ENCODE results near the gene PPP1R16B.
"Not testable (repeated sequence)": the region's sequence is repeated elsewhere in the genome, so short reads cannot be mapped to it uniquely, and the experiment has no call there.

Gene PPP1R16B

DNA sequence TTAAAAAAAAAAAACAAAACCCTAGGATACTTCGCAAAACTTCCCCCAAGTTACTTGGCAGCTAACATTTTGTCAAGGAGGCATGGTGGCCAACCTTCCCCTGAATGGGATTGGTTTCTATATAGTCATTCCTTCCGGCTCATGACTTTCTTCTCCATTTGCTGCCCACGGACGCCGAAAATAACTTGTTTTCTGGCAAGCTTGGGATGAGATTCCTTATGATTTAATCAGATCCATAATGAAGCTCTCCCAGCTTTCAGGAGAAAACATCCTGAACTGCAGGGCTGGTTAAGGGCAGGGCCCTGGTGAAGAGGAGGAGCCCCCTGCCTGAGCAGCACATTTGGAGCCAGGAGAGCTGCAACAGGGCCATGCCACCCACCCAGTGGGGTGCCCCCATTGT, 49.9 kb downstream of the PPP1R16B start:
- DNase-seq = no peak

DNA sequence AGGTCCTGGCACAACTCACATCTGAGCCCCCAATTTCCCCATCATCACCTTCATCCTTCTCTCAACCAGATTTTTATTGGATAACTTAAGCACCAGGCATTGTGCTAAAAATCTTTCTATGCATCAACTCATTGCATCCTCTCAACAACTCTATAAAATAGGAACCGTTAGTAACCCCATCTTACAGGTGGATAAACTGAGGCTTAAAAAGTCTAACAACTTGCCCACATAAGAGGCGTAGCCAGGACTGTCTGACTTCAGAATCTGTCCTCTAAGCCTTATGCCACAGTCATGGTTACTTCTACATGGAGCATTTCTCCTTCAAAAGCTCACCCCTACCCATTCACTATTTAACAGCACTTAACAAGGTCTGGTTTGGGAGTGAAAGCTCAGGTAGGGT, 51.1 kb downstream of the PPP1R16B start:
- no peak for DNase-seq

DNA sequence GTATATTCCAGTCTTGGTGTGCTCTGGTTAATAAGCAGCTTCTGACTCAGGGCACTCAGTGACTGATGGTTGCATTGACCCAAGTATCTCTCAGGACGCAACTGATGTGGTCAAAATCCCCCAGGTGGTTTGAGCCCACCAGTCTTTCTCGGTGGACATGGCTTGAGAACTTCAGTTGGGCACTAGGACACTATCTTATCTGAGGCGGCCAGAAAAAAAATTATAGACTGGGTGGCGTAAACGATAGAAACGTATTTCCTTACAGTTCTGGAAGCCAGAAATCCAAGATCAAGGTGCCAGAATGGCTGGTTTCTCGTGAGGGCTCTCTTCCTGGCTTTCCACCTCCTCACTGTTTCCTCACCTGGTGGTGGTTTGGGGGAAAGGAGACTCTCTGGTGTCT, 52.2 kb downstream of the PPP1R16B start:
- DNase-seq = no peak

DNA sequence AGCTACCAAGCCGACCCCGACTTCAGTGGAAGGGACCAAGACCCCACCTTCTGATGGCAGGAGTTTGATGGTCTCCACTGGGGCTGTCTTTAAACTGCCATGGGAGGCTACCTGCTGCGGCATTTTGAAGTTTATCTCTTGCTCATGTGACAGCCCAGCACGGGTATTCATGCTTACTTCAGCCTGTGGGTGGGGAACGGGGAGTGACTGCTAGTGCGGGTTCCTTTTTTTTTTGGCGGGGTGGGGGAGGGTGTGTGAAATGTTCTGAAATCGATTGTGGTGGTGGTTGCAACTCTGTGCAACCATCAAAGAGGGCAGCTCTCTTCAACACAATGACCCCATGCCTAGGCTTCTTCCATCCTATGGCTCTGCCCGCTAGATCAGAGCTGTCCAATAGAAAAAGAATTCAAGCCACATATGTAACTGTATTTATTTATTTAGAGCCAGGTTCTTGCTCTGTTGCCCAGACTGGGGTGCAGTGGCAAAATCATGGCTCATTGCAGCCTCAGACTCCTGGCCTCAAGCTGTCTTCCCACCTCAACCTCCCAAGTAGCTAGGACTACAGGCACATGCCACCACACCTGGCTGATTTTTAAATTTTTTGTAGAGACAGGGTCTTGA, 53.7 kb downstream of the PPP1R16B start:
- peak; percentile 50 for DNase-seq

DNA sequence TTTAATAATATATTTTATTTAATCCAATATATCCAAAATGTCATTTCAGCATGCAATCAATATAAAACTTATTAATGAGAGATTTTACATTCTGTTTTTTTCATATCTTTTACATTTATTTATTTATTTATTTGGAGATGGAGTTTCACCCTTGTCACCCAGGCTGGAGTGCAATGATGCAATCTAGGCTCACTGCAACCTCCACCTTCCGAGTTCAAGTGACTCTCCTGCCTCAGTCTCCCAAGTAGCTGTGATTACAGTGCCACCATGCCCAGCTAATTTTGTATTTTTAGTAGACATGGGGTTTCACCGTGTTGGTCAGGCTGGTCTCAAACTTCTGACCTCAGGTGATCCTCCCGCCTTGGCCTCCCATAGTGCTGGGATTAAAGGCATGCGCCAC, 54.4 kb downstream of the PPP1R16B start:
- DNase-seq = not testable (repeated sequence)

DNA sequence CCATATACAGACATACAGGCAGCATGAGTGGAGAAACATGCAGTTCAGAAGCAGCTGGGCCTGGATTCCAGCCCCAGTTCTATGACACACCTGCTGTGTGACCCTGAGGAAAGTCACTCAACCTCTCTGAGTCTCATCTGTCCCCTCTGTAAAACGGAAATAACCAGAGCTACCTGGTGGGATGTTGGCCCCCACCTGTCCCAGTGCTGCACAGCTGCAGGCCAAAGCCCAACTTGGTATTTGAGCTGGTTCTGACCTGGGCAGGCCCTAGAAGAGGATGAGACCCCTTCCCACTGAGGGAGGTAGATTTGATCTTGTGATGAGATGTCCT, 55.5 kb downstream of the PPP1R16B start:
- no peak for DNase-seq

DNA sequence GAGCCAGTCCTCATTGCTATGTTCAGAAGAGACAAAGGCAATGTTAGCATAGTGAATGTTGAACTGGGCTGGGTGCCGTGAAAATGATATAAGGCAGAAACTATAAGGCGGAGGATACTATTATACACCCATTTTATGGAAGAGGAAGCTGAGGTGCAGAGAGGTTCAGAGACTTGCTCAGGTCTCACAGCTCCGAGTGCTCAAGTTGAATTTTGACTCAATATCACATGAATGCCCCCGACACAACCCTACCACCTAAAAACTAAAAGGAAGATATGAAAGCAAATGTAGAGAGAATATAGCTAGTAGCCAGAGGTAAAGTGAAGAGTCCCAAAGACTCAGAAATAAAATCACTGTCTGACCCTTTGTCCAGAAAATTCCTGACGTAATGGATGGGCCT, 56.7 kb downstream of the PPP1R16B start:
- no peak for DNase-seq

DNA sequence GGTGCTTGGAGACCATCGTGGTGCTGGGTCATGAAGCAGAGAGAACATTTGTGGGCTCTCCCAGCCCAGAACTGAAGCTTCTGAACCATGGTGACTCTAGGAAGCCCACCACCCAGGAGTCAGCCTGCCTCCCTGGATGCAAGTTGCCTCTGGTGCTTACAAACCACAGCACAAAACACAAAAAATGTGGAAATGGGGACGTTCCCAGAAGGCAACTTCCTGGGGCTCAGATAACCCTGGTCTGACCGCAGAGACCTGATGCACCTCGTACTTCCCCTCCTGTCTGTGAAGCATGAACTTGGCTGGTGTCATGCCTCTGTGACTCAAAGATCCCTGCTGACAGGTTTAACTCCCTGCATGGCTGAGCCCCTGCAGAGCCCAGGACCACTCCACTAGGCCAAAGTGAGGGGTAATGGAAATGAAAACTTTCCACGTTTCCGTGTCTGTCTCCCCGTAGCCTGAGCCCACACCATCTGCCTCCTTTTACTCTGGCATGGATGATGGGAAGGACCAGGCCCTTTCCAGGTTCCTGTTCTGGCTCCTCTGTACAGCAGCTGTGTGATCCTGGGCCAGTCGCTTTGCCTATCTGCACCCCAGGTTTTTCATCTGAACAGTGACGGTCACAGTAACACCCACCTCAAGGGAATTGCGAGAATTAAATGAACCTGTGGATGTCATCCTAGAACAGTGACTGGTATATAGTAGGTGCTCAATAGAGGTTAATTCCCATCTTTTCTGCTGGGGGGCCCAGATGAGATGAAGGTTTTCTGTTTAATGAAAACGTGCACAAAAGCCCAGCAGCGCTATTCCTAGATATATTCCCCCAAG, 57.7 kb downstream of the PPP1R16B start:
- DNase-seq = peak; percentile 60

DNA sequence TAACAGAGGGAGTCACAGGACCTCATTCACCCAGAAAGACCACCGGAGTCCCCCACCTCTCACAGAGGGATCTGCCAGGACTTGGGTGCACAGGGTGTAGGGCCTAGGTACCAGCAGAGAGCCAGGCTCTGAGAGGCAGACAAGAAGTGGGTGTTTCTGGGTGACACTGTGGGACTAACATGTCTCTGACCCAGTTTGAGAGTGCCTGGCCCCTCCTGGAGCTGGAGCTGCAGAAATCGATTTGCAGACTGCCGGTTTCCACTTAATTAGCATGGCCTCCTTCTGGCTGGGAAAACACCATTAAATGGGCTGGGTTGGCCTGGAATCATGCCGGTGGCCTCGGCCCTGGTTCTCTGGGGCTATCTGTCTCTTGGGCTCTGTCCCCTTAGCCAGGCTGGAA, 59.2 kb downstream of the PPP1R16B start:
- DNase-seq = no peak

DNA sequence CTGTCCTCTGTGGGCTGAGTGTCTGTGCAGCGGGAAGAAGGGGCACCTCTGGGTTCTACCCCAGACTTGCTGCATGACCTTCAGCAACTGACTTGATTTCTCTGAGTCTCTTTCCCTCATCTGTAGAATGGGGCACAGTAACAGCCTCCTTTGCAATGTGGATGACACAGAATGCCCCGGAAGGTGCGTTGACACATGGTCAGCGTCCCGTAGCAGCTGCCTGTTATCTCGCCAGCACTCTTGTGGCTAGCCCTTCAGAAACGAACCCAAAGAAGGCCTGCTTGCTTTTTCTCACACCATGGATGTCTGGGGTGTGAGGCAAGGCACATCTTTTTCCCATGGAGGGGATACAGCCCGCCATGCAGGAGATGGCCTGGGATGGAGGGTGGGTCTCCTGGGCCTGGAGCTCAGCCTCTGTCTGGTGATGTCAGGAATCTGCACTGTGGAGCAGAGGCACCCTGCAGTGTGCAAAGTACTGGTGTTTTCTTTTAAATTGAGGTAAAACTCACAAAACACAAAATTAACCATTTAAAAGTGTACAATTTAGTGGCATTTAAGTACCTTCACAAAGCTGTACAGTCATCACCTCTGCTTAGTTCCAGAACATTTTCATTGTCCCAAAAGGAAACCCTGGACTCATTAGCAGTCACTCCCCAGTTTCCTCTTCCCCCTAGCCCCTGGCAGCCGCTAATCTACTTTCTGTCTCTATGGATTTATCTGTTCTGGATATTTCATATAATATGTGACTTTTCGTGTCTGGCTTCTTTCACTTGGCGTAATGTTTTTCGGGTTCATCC, 61.0 kb downstream of the PPP1R16B start:
- no peak for DNase-seq

DNA sequence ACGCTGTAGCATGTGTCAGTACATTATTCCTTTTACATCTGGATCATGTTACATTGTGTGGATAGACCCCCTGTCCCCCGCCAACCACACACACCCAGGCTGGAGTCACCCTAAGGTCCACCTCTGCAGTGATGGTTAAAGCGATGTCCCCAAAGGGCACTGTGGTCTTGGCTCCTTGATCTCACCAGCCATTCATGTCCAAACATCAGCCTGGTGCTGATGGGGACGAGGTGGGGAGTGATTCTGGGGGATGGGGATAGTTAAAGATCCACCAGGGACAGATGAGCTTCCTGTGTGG, 61.5 kb downstream of the PPP1R16B start:
- DNase-seq = no peak

DNA sequence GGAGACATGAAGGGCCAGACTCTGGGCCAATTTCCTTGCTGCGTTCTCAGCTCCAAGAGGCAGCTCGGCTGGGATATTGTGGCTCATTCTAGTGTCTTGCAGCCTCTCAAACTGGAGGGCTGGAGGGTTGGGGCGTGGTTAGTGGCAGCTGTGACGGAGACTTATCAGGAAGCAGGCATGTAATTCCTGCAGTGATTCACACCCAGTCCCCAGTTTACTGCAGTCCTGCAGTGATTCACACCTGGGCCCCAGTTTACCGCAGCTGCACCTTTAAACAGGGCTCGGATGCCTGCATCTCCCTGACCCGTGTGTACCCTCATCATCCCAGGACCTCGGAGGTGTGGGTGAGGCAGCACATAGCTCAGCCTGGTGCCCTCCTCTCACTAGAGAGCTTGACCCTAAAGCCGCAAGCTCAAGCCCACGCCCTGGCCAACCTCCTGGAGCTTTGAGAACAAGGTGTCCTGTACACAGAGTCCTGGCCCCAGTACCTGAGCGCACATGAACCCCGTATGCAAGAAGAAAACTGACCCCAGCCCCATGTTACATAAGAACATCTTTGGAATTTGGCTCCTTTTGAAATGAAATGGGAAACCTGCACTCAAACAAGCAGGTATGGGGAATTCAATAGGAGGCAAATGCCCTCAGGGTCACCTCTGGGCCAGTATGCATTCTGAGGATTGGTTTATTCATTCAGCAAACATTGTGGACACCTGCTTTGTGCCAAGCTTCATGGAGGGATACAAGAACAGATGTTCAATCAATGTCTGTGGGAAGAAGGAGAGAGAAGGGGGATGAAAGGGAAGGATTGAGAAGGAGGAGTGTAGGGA, 65.4 kb downstream of the PPP1R16B start:
- peak; percentile 59 for DNase-seq

DNA sequence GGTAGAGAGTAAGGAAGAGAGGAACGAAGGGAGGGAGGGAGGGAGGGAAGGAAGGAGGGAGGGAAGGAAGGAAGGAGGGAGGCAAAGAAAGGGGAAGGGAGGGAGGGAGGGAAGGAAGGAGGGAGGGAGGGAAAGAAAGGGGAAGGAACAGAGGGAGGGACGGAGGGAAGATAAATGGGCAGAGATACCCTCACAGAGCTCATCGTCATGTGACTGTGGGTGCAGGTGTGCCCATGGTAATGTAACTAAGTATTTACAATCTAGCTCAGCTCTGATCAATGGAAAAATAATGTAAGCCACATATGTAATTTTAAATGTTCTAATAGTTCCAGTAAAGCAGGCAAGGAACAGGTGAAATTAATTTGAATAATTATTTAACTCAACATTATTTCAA, 66.1 kb downstream of the PPP1R16B start:
- DNase-seq = no peak

DNA sequence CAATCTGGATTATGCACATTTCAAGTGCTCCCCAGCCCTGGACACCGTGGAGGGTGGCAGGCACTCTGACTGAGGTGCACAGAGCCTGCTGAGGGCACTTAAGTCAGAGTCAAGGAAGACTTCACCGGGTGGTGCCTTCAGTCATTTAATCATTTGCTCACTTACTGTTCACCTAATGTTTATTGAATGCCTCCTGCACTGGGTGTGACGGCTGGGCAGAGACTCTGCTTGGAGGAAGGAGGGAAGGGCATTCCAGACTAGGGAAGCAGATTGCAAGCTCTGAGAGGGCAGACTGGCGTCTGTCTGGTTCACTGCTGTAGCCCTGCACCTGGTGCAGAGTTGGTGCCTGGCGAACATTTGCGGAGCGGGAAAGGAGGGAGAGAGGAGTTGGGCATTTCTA, 66.5 kb downstream of the PPP1R16B start:
- DNase-seq = no peak

DNA sequence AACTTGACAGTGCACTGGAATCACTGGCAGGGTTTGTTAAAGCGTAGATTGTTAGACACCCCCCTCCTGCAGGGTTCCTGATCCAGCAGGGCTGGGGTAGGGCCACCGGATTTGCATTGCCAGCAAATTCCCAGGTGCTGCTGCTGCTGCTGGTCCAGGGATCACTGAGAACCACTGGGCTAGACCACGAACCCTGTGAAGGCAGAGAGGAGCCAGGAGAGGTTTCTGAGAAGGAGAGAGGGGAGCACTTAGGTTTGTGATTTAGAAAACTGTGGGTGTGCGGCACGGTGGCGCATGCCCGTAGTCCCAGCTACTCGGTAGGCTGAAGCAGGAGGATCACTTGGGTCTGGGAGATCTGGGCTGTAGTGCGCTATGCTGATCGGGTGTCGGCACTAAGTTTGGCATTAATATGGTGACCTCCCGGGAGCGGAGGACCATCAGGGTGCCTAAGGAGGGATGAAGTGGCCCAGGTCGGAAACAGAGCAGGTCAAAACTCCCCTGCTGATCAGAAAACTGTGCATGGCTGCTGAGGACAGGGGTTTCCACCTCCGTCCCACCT, 67.1 kb downstream of the PPP1R16B start:
- DNase-seq = no peak

DNA sequence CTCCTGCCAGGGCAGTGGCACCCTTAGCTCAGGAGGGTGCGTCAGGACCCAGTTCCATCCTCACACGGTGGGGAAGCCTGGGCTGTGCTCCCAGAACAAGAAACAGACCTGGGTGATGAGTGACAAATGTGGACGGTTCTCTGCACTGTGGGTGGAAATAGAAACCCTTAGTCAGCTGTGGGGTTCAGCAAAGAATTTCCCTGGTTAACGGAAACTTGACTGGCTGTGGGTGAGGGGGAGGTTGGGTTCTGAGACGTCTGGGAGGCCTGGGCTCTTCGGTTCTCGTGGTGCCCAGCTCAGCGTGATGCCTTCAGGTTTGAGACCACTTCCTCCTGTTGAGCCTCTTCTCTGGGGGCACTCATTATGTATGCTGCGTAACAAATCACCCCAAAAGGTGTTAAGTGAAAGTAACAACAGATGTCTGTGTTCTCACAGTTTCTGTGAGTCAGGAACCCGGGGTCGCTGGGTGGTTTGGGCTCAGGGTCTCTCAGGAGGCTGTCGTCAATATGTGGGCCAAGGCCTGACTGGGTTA, 67.6 kb downstream of the PPP1R16B start:
- peak; percentile 79 for DNase-seq

DNA sequence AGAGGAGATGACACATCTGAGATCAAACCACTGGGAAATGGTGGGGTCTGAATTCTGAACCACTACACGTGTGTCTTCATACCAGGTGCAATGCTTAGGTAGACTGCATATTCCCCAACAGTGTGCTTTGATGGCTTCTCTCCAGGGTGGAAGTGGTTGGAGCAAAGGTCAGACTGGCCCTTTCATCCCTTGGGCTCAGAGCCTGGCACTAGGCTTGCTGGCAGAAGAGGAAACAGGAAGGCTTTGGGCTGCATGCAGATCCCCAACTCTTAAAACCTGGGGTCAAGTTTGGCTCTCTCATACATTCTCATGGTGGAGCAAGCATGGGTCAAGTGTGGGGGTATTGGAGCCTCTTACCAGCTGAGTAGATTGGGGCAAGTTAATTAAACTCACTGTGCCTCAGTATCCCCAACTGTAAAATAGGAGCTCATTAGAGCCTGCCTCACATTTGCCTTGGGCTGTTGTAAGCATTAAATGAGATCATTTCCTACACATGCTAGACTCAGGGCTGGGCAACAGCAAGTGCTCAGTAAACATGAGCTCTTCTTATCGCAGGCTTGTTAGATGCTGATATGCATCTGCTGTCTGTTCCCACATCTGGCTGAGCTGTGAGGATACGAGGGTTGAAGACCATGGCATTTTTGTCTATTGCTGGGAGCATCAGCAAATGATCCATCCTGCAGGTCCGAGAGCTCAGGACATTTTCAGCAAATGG, 69.1 kb downstream of the PPP1R16B start:
- DNase-seq = no peak

DNA sequence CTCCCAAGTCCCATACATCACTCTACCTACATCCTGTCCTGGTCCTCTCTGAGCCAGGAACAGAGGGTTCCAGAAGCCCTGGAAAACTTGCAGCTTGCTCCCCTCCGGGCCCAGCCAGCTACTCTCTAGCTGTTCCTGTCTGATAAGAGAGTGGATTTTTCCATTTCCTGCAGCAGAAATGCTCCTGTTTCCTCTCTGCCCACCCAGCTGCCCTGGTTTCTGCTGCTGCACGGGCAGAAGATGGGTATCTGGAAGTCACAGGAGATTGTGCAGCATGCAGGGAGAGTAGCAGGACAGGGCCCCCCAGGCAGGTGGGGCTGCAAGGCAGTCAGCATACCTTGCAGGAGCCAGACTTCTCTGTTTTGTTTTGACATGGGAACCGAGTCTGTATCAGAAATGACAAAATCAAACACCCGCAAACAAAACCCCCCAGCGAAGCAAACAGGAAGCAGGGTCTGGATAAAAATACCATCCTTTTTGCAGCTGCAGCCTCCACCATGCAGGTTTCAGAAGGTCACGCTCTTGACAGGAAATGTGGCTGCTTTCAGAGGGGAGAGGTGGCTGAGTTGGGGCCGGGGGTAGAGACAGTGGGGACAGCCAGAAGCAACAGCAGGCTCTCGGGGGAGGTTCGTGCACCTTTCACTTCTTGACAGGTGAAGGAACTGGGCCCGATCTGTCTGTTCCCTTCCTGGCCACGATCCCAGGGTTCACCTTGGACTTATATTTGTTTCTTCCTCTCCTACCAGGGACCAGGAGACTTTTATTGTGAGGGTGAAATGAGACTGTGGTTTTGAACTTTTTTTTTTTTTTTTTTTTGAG, 69.9 kb downstream of the PPP1R16B start:
- peak; percentile 63 for DNase-seq

DNA sequence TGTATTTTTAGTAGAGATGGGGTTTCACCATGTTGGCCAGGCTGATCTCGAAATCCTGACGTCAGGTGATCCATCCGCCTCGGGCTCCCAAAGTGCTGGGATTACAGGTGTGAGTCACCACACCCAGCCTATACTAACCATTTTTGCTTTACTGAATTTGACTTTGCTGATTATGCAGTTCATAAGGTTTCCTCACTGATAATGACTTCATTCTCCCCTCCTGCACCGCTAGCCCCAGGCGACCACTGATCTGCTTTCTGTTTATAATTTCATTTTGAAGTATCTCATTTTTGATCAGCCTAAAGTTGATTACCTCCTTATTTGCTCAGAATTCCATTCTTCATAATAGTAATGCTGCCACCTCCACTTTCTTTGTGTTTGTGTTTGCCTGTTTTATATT, 72.0 kb downstream of the PPP1R16B start:
- no peak for DNase-seq

DNA sequence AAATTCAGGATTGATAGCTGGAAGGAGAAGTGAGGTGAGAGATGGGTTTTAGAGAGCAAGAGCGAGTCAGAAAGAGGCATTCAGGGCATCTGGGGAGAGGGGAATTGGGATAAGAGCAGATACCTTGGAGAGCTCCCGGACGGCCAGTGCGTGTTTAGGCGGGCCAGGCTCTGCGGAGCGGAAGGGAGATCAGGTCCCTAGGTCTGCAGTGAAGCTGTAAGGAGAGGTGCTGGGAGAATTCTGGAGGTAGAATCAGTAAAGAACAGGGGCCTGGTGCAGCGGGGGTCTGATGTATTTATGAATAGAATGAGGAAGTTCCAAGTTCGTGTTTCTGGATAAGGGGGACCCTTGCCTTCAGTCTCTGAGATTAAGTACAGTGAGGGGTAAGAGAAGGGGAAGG, 73.4 kb downstream of the PPP1R16B start:
- no peak for DNase-seq

All from activated CD8-positive, alpha-beta memory T cell treated with anti-CD3 and anti-CD28 coated beads, Interleukin-2, amount 50 U/mL, for 4 hours (primary cell).